ENCODE results near the gene BPIFB4.
A peak's percentile ranks its signal among the peaks of the same experiment; 100 is the strongest.
"Not testable (repeated sequence)": the region's sequence is repeated elsewhere in the genome, so short reads cannot be mapped to it uniquely, and the experiment has no call there.

The BPIFB4 gene

DNA sequence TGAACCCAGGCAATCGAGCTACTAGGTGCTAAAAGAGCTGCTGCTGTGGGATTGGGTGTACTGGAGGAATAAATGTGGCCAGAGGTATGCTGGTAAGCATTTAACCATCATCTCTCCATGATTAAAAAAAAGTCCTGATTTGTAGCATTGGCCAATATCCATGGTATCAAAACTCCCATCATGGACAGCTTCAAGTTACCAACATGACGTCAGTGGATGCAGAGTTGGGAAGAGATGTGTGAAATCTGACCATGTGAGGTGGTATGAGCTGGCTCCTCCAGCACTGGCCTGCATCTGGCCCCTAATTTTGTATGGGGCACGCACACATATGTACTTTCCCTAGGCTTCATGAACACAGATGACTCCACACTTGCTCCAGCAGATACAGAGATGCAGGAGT is 11.7 kb downstream of the BPIFB4 start:
- DNase-seq: no peak

DNA sequence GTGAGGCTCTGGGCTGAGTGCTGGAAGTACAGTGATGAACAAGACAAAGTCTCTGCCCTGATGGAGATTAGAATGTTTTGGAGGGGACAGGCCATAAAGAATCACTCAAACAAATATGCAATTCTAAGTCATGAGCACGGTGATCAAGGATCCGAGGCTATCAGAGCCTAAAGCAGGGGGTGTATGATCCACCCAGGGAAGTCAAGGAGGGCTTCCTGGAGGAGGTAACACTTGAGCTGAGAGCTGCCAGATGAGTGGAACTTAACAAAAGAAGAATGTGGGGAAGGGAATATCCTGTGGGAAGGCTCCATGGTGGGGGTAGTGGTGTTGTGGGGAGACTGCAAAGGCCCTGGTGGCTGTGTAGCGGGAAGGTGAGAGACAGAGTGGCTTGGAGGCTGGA is 12.2 kb downstream of the BPIFB4 start:
- DNase-seq: no peak

- no peak for DNase-seq
Measured at GRCh38 chr20:33092361-33092760, 12.9 kb downstream of the BPIFB4 start.

- no peak for DNase-seq
Measured at GRCh38 chr20:33093074-33093473, 13.6 kb downstream of the BPIFB4 start.

DNA sequence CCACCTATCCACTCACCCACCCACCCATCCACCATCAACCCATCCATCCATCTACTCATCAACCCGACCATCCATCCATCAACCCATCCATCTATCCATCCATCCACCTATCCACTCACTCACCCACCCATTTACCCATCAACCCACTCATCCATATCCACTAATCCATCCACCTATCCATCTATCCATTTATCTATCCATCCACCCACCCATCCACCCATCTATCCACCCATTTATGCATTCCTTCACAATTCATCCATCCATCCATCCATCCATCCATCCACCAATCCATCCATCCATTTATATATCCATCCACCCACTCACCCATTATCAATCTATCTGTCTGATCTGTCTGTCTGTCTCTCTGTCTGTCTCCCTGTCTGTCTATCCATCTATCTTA is 14.1 kb downstream of the BPIFB4 start:
- DNase-seq: no peak

DNA sequence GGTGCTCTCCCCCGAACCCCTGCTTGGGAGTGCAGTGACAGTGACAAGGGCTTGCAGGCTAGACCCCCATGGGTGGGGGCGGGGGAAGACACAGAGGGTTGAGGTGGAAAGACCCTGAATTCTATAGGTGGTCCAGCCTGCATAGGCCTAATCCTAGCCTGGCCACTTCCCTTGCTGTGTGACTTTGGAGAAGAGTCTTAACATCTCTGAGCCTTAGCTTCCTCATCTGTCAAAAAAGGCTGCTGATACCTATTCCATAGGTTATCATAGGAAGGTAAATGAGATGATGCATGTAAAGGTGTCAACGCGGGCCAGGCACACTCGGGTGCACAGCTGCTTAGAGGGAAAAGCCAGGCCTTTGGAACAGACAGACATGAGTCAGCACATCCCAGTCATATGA is 15.8 kb downstream of the BPIFB4 start:
- no peak for DNase-seq

GRCh38 chr20:33095902-33096584 is 16.6 kb downstream of the BPIFB4 start:
- peak; percentile 11 to 42 for DNase-seq

GRCh38 chr20:33097001-33097400 is 17.6 kb downstream of the BPIFB4 start:
- no peak for DNase-seq

DNA sequence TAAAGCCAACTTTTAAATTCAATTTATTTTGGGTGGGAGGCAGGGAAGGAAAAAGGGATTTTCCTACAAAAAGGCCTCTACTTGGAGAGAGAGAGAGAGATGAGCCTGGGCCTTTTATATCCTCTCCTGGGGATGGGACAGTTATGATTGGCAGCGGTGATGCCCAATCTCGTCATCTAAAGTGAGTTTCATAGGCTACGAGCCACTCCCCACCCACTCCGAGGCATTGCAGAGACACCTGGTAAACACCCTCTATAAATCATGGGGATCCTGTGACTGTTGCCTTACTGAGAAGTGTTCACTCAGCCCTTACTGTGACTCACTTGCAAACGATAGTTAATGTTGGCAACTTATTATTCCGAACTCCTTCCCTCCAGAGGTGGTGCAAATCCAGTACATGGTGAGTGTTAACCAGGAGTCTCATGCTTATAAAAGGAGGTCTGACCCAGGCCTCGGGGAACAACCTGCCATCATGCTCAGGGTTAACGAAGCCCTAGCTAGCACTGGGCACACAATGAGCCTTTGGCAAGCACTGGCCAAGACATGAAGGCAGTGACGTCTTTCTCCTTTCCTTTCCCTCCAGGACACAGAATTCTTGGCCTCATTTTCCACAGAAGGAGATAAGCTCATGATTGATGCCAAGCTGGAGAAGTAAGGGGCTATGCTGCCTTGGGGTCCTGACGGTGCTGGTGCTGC is 20.5 kb downstream of the BPIFB4 start:
- DNase-seq: no peak

- DNase-seq: no peak
Measured at GRCh38 chr20:33103556-33103955, 24.1 kb downstream of the BPIFB4 start.

DNA sequence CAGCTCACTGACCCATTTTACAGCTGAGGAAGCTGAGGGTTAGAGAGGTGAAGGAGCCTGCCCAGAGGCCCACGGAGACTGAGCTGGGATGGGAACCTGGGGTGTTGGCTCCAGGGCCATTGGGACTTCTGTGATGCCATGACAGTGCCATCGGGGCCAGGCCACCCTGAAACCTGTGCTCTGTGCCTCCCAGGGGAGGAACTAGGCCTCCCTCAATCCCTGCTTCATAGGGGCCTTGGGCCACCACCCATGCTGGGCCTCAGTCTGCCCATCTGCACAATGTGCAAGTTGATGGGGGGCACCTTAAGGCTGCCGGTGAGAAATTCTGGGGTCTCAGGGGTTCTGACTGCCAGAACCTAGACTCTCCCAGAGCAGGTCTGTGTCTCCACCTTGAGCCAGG is 24.9 kb downstream of the BPIFB4 start:
- no peak for DNase-seq

- DNase-seq: no peak
Measured at GRCh38 chr20:33105316-33105924, 26.0 kb downstream of the BPIFB4 start.

DNA sequence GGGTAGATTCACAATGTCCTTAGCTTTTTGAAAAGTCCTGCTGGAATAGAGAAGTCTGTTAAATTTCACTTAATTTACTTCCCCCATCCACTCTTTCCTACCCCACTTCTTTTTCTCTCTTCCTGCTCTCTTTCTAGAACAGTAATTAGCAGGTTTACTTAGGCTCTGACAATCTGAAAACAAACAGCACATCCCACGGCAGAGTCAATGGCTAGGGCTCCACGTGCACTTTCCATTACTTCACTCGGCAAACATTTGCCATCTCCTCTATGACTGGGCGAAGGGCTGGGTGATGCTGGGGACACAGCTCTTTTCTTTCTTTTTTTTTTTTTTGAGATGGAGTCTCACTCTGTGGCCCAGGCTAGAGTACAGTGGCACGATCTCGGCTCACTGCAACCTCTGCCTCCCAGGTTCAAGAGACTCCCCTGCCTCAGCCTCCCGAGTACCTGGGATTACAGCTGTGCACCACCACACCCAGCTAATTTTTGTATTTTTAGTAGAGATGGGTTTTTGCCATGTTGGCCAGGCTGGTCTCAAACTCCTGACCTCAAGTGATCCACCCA is 26.7 kb downstream of the BPIFB4 start:
- DNase-seq: not testable (repeated sequence)

GRCh38 chr20:33108661-33109060 is 29.2 kb downstream of the BPIFB4 start:
- no peak for DNase-seq

- no peak for DNase-seq
Measured at GRCh38 chr20:33110147-33110825, 30.8 kb downstream of the BPIFB4 start.

DNA sequence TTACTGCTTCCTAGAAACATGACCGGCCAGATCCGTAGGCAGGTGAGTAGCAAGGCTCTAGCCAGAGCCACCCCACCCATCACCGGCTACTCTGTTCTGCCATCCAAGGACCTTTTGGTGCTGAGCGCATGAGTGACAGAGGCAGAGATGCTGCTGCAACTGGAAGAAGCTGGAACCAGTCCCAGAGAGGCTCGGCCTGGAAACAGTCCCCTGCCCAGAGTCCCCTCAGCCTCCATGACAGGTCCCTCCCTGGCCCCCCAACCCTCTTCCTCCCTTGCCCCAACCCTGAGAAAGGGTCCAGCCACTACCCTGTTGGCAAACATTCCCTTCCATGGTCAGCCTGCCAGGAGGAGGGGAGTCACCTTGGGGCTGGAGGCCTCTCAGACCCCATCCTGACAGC is 31.9 kb downstream of the BPIFB4 start:
- DNase-seq: no peak

GRCh38 chr20:33112547-33113386 is 33.3 kb downstream of the BPIFB4 start:
- no peak for DNase-seq

DNA sequence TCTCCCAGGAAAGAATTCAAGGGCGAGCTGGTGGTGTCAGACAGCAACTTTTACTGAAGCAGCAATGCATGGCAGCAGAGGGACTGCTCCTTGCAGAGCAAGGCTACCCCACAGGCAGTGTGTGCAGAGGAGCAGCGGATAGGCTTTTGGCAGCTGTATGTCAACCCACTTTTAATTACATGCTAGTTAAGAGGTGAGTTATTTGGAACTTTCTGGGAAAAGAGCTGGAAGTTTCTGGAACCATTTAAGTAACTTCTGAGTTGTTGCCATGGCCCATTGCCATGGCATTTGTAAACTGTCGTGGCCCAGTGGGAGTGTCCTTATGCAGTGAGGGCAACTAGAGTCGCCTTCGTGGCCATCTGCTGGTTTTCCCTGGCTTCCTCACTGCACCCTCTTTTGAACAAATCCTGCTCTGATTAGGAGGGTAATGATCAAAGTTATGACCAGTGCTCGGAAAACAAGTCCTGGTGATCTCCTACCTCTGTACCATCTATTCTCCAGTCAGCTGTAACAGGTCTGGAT is 34.0 kb downstream of the BPIFB4 start:
- DNase-seq: no peak

- not testable (repeated sequence) for DNase-seq
Measured at GRCh38 chr20:33115501-33115900, 36.1 kb downstream of the BPIFB4 start.

GRCh38 chr20:33119725-33120720 is 40.6 kb downstream of the BPIFB4 start:
- peak in 1 of 2 donors; percentile 15 for DNase-seq

GRCh38 chr20:33120934-33121333 is 41.5 kb downstream of the BPIFB4 start:
- no peak for DNase-seq
